Large intestine (tissue), 12 donors: ENCODE results near the gene ZSCAN30. TPM values are rescaled to one million over a fixed set of nuclear protein-coding genes. Genes with fewer than 3 reads are reported as not detected.

Source experiments
- DNase-seq, 2 donors: peaks; one replicate each; pipeline versions ENCODE4 v3.0.0 to v3.0.0-alpha.2; 2013
- H3K27ac ChIP-seq: one replicate; pipeline ENCODE4 v1.5.1; 2013; ENCODE audit warnings: low read length
- H3K27me3 ChIP-seq: 2 replicates; pipeline ENCODE4 v1.6.1; 2013; ENCODE audit warnings: low read length; ENCODE audit not compliant: control insufficient read depth, insufficient read depth
- H3K36me3 ChIP-seq: 2 replicates; pipeline ENCODE4 v1.6.1; 2013; ENCODE audit warnings: low read length; ENCODE audit not compliant: control insufficient read depth, insufficient read depth
- H3K4me1 ChIP-seq: one replicate; pipeline ENCODE4 v1.6.1; 2013; ENCODE audit warnings: low read length; ENCODE audit not compliant: control insufficient read depth, insufficient read depth
- H3K4me3 ChIP-seq: one replicate; pipeline ENCODE4 v1.5.1; 2013; ENCODE audit warnings: low read length
- H3K9me3 ChIP-seq: one replicate; pipeline ENCODE4 v1.6.1; 2013; ENCODE audit warnings: mild to moderate bottlenecking, low read depth, low read length, moderate library complexity; ENCODE audit not compliant: control insufficient read depth
- WGBS: methylation state at CpG from one replicate; pipeline ENCODE4 v1.1.5; 2013; ENCODE audit warnings: low lambda C conversion rate; ENCODE audit not compliant: insufficient coverage; 5-methylcytosine and 5-hydroxymethylcytosine counted together
- long read RNA-seq, 11 donors: transcript quantifications; one replicate each; lab custom pipeline, GENCODE V29; 2026
- polyA plus RNA-seq: library from polyadenylated mRNA; unstranded; fragments of 120-200 nt; gene quantifications from one replicate; pipeline ENCODE4 v1.2.1, GENCODE V29; 2013

ZSCAN30 gene
- polyA plus RNA-seq: 44.8 TPM
- long read RNA-seq, donor 1, transcript ZSCAN30-206 (1 exons, 2,028 nt): major isoform, 7 of 8 reads
- long read RNA-seq, donor 1, partial matches to known transcripts: 0 of 8 reads
- long read RNA-seq, donor 1, other reads (novel, unspliced or antisense): 0 of 8 reads
- long read RNA-seq, donor 2, transcript ZSCAN30-206 (1 exons, 2,028 nt): major isoform, 12 of 12 reads
- long read RNA-seq, donor 2, partial matches to known transcripts: 0 of 12 reads
- long read RNA-seq, donor 2, other reads (novel, unspliced or antisense): 0 of 12 reads
- long read RNA-seq, donor 3: 0 reads
- long read RNA-seq, donor 4, partial matches to known transcripts: 0 of 4 reads
- long read RNA-seq, donor 4, other reads (novel, unspliced or antisense): 0 of 4 reads
- long read RNA-seq, donor 5, transcript ZSCAN30-206 (1 exons, 2,028 nt): major isoform, 5 of 5 reads
- long read RNA-seq, donor 5, partial matches to known transcripts: 0 of 5 reads
- long read RNA-seq, donor 5, other reads (novel, unspliced or antisense): 0 of 5 reads
- long read RNA-seq, donor 6, partial matches to known transcripts: 10 of 45 reads
- long read RNA-seq, donor 6, other reads (novel, unspliced or antisense): 30 of 45 reads
- long read RNA-seq, donor 7, transcript ZSCAN30-206 (1 exons, 2,028 nt): major isoform, 6 of 8 reads
- long read RNA-seq, donor 7, partial matches to known transcripts: 0 of 8 reads
- long read RNA-seq, donor 7, other reads (novel, unspliced or antisense): 0 of 8 reads
- long read RNA-seq, donor 8, transcript ZSCAN30-206 (1 exons, 2,028 nt): major isoform, 11 of 11 reads
- long read RNA-seq, donor 8, partial matches to known transcripts: 0 of 11 reads
- long read RNA-seq, donor 8, other reads (novel, unspliced or antisense): 0 of 11 reads
- long read RNA-seq, donor 9, full-length matches to known transcripts: 4 of 35 reads
- long read RNA-seq, donor 9, partial matches to known transcripts: 9 of 35 reads
- long read RNA-seq, donor 9, other reads (novel, unspliced or antisense): 22 of 35 reads
- long read RNA-seq, donor 10, transcript ZSCAN30-206 (1 exons, 2,028 nt): major isoform, 7 of 9 reads
- long read RNA-seq, donor 10, partial matches to known transcripts: 0 of 9 reads
- long read RNA-seq, donor 10, other reads (novel, unspliced or antisense): 0 of 9 reads
- long read RNA-seq, donor 11, transcript ZSCAN30-206 (1 exons, 2,028 nt): major isoform, 6 of 6 reads
- long read RNA-seq, donor 11, partial matches to known transcripts: 0 of 6 reads
- long read RNA-seq, donor 11, other reads (novel, unspliced or antisense): 0 of 6 reads

DNA sequence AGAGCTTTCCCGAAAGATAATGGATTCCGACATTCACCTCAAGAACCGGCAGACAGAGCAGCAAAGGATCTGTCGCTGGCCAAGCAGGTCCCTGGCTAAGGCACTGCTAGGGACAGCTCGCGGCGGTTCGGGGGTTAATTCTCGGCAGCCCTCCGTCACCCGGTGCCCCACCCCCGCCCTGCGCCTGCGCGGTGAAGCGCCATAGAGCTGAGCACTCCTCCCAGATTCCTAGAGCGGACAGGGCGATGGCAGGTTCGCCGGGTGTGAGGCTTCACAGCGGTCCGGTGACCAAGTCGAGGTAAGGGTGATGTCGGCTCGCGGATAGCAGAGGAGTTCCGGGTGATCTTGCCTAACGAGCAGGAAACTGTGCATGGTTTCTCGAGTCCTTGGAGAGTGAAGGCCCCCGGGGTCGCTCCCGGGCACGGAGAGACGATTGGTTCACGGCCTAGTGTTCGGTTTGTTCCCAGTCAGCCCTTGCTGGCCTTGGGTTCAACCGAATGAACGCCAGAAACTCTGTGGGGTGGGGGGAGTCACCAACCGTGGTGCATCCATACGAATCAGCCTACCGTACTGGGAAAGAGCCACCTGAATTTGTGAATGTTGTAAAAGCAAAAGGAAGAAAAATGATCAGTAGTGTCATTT lies at the start of gene ZSCAN30:
Gene ZSCAN30 (minus strand): TSS at position 136 of the 642 bp plus-strand sequence. CDS start 25,877 bp downstream, outside the sequence.
- H3K9me3 ChIP-seq: no peaks in the 10 kb centered on the region

GRCh38 chr18:35337286-35337685 lies 47.3 kb upstream of the ZSCAN30 start:
- H3K36me3 ChIP-seq: peaks cover 60% of the 10 kb centered on the region
- DNase-seq: no peak
- H3K27me3 ChIP-seq: no peaks in the 10 kb centered on the region
- H3K9me3 ChIP-seq: no peaks in the 10 kb centered on the region
- 100% methylated on average over 1 of the region's 5 CpGs for WGBS
- no peak overlapping the region for H3K27ac ChIP-seq
- H3K4me3 ChIP-seq: no peak overlapping the region
- no peaks in the 10 kb centered on the region for H3K4me1 ChIP-seq

More for the DNA sequence above, at the start of gene ZSCAN30:
- DNase-seq: peak; percentile 97 to 98
- no peaks in the 10 kb centered on the region for H3K4me1 ChIP-seq
- H3K4me3 ChIP-seq: peak within 1 kb of the TSS; percentile 77
- peaks cover 16% of the 10 kb centered on the region for H3K36me3 ChIP-seq
- peak within 1 kb of the TSS; percentile 80 for H3K27ac ChIP-seq
- H3K27me3 ChIP-seq: no peaks in the 10 kb centered on the region
- whole genome bisulfite sequencing: no CpG with 5 or more reads among the region's 41 CpGs

- no peak overlapping the region for H3K4me3 ChIP-seq
- no CpG with 5 or more reads among the region's 4 CpGs for WGBS
- no peaks in the 10 kb centered on the region for H3K9me3 ChIP-seq
- no peak for DNase-seq
- peaks cover 61% of the 10 kb centered on the region for H3K36me3 ChIP-seq
- no peak overlapping the region for H3K27ac ChIP-seq
- no peaks in the 10 kb centered on the region for H3K27me3 ChIP-seq
- no peaks in the 10 kb centered on the region for H3K4me1 ChIP-seq
These were observed 45.8 kb upstream of the ZSCAN30 start for GRCh38 chr18:35335866-35336265.

- Histone ChIP-seq H3K9me3 (no peaks in the 10 kb centered on the region), H3K36me3 (peaks cover 54% of the 10 kb centered on the region), H3K27me3 (no peaks in the 10 kb centered on the region), H3K27ac (no peak overlapping the region), H3K4me1 (no peaks in the 10 kb centered on the region), H3K4me3 (no peak overlapping the region)
- no peak for DNase-seq
- WGBS: 100% methylated on average over 1 of the region's 3 CpGs
These were observed 44.8 kb upstream of the ZSCAN30 start for GRCh38 chr18:35334821-35335220.

GRCh38 chr18:35334212-35334611 lies 44.2 kb upstream of the ZSCAN30 start:
- Histone ChIP-seq H3K27me3 (no peaks in the 10 kb centered on the region), H3K4me3 (no peak overlapping the region), H3K36me3 (peaks cover 48% of the 10 kb centered on the region), H3K9me3 (no peaks in the 10 kb centered on the region), H3K4me1 (no peaks in the 10 kb centered on the region), H3K27ac (no peak overlapping the region)
- no peak for DNase-seq
- no CpG with 5 or more reads among the region's 1 CpG for WGBS

GRCh38 chr18:35331367-35332087 lies 41.5 kb upstream of the ZSCAN30 start:
- peaks cover 32% of the 10 kb centered on the region for H3K36me3 ChIP-seq
- H3K27ac ChIP-seq: no peak overlapping the region
- WGBS: 90% methylated on average over 2 of the region's 4 CpGs
- no peak for DNase-seq
- no peak overlapping the region for H3K4me3 ChIP-seq
- H3K27me3 ChIP-seq: no peaks in the 10 kb centered on the region
- no peaks in the 10 kb centered on the region for H3K4me1 ChIP-seq
- H3K9me3 ChIP-seq: no peaks in the 10 kb centered on the region

DNA sequence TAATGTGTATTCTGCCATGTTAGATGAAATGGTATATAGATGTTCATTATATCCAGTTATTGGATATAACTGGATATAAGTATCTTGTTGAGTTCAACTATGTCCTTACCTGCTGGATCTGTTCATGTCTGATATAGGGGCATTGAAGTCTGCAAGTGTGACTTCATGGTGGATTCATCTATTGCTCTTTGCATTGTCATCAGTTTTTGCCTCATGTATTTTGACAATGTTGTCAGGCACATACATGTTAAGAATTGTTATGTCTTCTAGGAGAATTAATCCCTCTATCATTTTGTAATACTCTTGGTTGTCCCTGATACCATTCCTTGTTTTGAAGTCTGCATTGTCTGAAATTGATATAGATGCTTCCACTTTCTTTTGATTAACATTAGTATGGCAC lies 38.8 kb upstream of the ZSCAN30 start:
- no peak for DNase-seq
- Histone ChIP-seq H3K36me3 (peaks cover 11% of the 10 kb centered on the region), H3K27ac (no peak overlapping the region), H3K27me3 (no peaks in the 10 kb centered on the region), H3K4me1 (no peaks in the 10 kb centered on the region), H3K9me3 (no peaks in the 10 kb centered on the region), H3K4me3 (no peak overlapping the region)

- Histone ChIP-seq H3K36me3 (peaks cover 2% of the 10 kb centered on the region), H3K27me3 (no peaks in the 10 kb centered on the region), H3K4me1 (no peaks in the 10 kb centered on the region), H3K27ac (no peak overlapping the region), H3K4me3 (no peak overlapping the region), H3K9me3 (no peaks in the 10 kb centered on the region)
- no CpG with 5 or more reads among the region's 3 CpGs for WGBS
- no peak for DNase-seq
These were observed 36.8 kb upstream of the ZSCAN30 start for GRCh38 chr18:35326695-35327387.
